ENCODE measurements around the gene ELFN1.
"Not testable (repeated sequence)": the region's sequence is repeated elsewhere in the genome, so short reads cannot be mapped to it uniquely, and the experiment has no call there.

ELFN1 gene

DNA sequence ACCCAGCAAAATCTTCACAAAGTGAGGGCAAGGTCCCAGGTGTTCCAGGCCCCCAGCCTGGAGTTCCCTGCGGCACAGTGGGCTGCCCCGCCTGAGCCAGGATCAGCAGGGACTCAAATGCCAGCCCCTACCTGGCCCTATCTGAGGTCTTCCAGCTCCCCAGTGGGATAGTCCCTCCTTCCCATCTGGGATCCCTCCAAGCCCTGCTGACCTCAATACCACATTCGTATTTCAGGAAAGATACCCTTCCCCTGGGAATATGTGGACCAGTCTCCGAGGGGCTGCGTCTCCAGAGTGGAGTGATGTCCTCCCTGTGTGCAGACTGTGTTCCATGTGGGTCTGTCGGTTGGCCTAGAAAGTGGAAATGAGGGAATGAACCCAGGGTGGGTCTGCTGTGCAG, 40.9 kb downstream of the ELFN1 start:
- Histone ChIP-seq H3K4me3 (ENCODE audit: low read length) (no peak overlapping the region), H3K27me3 (ENCODE audit: insufficient read depth, low read length) (no peaks in the 10 kb centered on the region), H3K9ac (ENCODE audit: low read depth, low read length) (no peak overlapping the region), H3K9me3 (ENCODE audit: insufficient read depth, low read depth, low read length) (peaks cover 10% of the 10 kb centered on the region), H3K4me1 (ENCODE audit: insufficient read depth, low read length) (peaks cover 3% of the 10 kb centered on the region; the same call in 1 of the 2 replicates), H3K27ac (ENCODE audit: low read length) (no peak overlapping the region), H3K36me3 (ENCODE audit: insufficient read depth, low read depth, low read length) (no peaks in the 10 kb centered on the region)

DNA sequence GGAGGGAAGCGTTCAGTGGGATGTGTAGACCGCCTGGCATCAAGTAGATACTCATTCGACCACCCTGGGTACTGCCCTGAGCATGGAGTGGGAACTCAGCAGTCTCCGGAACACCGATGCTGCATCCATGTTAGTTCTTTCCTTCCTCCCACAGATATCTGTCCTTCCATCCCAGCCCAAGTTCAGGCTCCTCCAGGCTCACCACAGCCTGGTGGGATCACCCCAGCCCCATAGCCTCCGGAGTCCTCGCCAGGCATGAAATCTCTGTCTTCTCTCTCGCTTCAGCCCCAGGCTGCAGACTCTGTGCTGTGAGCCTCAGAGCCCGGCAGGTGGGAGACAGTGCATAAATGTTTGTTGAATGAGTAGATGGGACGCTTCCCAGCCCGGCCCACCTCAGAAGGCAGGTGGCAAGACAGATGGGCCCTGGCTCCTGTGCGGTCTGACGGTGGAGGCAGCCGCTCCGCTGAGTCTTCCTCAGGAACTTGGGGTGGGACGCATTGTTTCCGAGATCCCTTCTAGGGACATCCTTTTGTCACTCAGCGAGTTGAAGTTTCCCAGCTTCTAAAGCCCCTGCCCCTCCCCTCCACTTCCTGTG, 42.9 kb downstream of the ELFN1 start:
- H3K27ac ChIP-seq (ENCODE audit: low read length) = no peak overlapping the region
- no peaks in the 10 kb centered on the region for H3K27me3 ChIP-seq (ENCODE audit: insufficient read depth, low read length)
- H3K4me3 ChIP-seq (ENCODE audit: low read length) = no peak overlapping the region
- peaks cover 5% of the 10 kb centered on the region; the same call in 1 of the 2 replicates for H3K4me1 ChIP-seq (ENCODE audit: insufficient read depth, low read length)
- H3K36me3 ChIP-seq (ENCODE audit: insufficient read depth, low read depth, low read length) = no peaks in the 10 kb centered on the region
- peaks cover 10% of the 10 kb centered on the region for H3K9me3 ChIP-seq (ENCODE audit: insufficient read depth, low read depth, low read length)
- no peak overlapping the region for H3K9ac ChIP-seq (ENCODE audit: low read depth, low read length)

DNA sequence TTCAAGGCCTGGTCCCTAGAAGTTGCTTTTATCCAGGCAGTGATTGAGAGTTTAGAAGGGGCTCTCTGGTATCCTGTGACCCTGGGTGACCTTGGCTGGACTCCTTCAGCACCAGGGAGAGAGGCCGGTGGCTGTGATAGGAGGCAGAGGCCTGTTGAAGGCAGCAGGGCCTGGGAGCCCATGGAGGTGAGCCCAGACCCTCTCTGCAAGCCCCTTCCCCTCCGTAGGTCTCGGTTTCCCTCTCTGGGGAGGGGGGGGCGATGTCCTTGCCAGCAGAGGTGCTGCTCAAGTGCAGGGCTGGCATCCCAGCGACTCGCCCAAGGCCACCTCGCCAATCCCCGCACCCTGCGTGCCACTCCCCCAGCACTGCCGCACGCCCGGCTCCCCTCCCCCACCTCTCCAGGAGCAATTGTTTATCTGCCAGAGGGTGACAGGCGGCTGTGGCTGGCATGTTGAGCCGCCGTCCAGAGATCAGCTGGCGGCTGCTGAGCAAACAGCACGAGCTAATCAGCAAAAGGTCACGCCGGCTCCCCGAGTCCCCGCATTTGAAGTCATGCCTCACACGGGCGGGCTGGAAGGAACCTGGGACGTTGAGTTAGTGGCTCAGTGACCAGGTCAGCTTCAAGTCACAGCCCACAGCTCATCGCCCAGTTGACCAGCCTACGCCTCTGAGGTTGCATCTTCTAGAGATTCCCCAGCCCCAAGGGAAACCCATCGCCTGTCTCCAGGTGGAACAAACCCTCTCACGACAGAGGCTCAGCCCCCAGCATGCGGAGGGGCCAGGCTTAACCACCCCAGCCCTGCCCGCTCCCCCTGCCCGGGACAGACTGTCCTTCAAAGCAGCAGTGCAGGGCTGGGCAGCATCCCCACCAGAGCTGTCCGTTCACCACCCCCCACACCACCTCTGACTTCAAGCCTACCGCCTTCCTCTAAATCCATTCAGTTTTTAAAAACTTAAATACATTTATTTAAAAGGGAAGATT, 43.7 kb downstream of the ELFN1 start:
- H3K4me1 ChIP-seq (ENCODE audit: insufficient read depth, low read length) = peaks cover 5% of the 10 kb centered on the region; the same call in 1 of the 2 replicates
- no peak overlapping the region for H3K9ac ChIP-seq (ENCODE audit: low read depth, low read length)
- H3K4me3 ChIP-seq (ENCODE audit: low read length) = no peak overlapping the region
- no peak overlapping the region for H3K27ac ChIP-seq (ENCODE audit: low read length)
- H3K27me3 ChIP-seq (ENCODE audit: insufficient read depth, low read length) = no peaks in the 10 kb centered on the region
- no peaks in the 10 kb centered on the region for H3K36me3 ChIP-seq (ENCODE audit: insufficient read depth, low read depth, low read length)
- H3K9me3 ChIP-seq (ENCODE audit: insufficient read depth, low read depth, low read length) = peaks cover 10% of the 10 kb centered on the region

DNA sequence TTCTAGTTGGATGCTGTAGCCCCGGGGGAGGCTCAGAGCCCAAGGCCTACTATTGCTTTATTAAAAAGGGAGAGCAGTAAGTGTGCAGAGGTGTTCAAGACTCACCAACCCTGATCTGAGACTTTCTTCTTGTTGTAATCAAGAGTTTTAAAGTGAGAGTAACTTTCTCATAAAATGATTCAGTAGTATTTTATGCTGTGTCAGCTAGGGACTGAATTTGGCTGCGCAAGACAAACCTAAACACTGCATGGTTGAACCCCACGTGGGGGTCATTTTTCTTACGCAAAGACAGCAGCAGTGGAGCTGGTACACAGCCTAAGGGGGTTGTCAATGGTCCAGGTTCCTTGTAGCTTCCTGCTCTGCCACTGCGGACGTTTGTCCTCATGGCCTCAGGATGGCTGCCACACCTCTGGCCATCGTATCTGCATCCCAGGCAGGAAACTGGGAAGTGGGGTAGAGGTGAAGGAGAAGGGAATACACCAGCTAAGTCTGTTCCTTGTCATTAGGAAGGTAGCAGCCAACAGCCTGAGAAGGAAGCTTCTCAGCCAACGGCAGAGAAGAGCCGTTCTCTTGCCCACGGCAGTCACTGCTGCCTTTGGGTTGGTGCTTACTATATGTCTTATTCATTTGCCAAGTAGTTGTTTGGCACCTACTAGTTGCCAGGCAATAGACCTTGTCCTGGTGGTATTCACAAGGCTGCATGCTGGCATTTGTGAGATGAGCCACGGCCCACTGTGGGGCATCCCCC, 44.7 kb downstream of the ELFN1 start:
- H3K27me3 ChIP-seq (ENCODE audit: insufficient read depth, low read length) = no peaks in the 10 kb centered on the region
- H3K9ac ChIP-seq (ENCODE audit: low read depth, low read length) = no peak overlapping the region
- no peak overlapping the region for H3K27ac ChIP-seq (ENCODE audit: low read length)
- H3K9me3 ChIP-seq (ENCODE audit: insufficient read depth, low read depth, low read length) = peaks cover 4% of the 10 kb centered on the region
- no peak overlapping the region for H3K4me3 ChIP-seq (ENCODE audit: low read length)
- H3K4me1 ChIP-seq (ENCODE audit: insufficient read depth, low read length) = peaks cover 5% of the 10 kb centered on the region; the same call in 1 of the 2 replicates
- H3K36me3 ChIP-seq (ENCODE audit: insufficient read depth, low read depth, low read length) = no peaks in the 10 kb centered on the region

DNA sequence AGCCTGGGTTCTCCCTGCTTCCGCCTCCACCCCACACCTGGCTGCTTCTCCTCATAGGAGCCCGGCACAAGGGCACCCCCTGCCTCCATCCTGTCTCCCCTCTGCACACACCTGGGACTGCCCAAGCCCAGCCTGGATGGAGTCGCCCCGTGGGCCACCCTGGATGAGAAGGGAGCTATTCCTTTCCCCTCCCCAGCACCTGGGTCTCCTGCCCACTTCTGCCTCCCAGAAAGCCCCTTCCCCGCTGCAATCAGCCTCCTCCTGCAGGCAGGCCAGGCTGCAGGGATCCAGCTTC, 45.2 kb downstream of the ELFN1 start:
- no peaks in the 10 kb centered on the region for H3K9me3 ChIP-seq (ENCODE audit: insufficient read depth, low read depth, low read length)
- no peaks in the 10 kb centered on the region for H3K27me3 ChIP-seq (ENCODE audit: insufficient read depth, low read length)
- H3K36me3 ChIP-seq (ENCODE audit: insufficient read depth, low read depth, low read length) = no peaks in the 10 kb centered on the region
- H3K4me3 ChIP-seq (ENCODE audit: low read length) = no peak overlapping the region
- H3K9ac ChIP-seq (ENCODE audit: low read depth, low read length) = no peak overlapping the region
- H3K4me1 ChIP-seq (ENCODE audit: insufficient read depth, low read length) = peaks cover 5% of the 10 kb centered on the region; the same call in 1 of the 2 replicates
- no peak overlapping the region for H3K27ac ChIP-seq (ENCODE audit: low read length)

DNA sequence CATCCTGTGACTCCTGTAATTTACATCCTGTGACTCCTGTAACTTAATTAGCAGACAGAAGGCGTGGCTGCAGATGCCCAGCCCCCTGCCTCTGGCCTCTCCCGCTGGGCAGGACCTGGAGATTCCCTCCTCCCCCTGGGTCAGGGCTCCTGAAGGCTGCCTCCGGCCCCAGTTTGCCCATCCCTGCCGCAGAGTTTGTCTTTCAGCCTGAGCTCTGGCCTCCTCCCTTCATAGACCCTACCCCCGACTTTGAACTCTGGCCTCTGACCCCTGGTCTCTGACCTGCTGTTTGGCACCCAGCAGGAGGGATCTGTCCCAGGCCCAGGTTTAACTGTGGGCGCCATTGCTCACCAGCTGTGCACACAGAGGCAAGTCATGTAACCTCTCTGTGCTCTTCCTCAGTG, 45.6 kb downstream of the ELFN1 start:
- no peaks in the 10 kb centered on the region for H3K9me3 ChIP-seq (ENCODE audit: insufficient read depth, low read depth, low read length)
- no peaks in the 10 kb centered on the region for H3K27me3 ChIP-seq (ENCODE audit: insufficient read depth, low read length)
- peaks cover 5% of the 10 kb centered on the region; the same call in 1 of the 2 replicates for H3K4me1 ChIP-seq (ENCODE audit: insufficient read depth, low read length)
- H3K27ac ChIP-seq (ENCODE audit: low read length) = no peak overlapping the region
- H3K9ac ChIP-seq (ENCODE audit: low read depth, low read length) = no peak overlapping the region
- H3K36me3 ChIP-seq (ENCODE audit: insufficient read depth, low read depth, low read length) = no peaks in the 10 kb centered on the region
- no peak overlapping the region for H3K4me3 ChIP-seq (ENCODE audit: low read length)

DNA sequence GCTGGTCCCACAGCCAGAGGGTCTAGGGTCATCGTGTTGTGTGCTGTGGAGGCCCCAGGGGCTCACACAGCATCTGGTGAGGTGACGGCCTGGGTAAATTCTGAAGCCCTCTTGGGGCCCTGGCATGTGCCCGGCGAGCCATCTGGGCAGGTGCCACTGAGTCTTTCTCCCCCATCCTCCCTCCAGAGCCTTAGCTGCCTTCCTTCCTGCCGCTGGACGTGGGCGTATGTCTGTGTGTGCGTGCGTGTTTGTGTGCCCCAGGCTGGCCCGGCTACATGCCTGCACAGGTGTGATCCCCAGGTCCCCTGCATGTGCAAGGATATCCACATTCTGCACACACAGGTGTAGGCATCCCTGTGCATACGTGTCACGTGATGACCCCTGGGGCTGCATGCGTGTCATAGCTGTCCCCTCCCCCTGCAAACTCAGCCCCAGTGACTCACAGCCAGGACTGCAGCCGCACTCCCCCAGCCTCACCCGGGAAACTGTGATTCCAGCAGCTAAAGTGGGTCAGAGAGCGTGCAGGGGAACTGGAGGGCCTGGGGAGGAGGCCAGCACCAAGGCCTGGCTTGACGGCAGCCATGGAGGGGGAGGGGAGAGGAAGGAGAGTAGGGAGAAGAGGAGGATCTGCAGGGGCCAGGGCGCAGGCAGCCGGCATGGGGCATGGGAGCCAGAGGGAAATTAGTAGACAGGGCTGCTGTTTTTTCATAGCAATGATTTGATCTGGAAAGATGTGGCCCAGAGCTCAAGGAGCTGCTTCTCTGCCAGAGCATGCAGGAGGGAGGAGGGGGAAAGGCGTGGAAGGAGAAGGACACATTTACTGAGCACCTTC, 46.4 kb downstream of the ELFN1 start:
- H3K27ac ChIP-seq (ENCODE audit: low read length) = no peak overlapping the region
- H3K9ac ChIP-seq (ENCODE audit: low read depth, low read length) = no peak overlapping the region
- no peaks in the 10 kb centered on the region for H3K9me3 ChIP-seq (ENCODE audit: insufficient read depth, low read depth, low read length)
- peaks cover 5% of the 10 kb centered on the region; the same call in 1 of the 2 replicates for H3K4me1 ChIP-seq (ENCODE audit: insufficient read depth, low read length)
- H3K4me3 ChIP-seq (ENCODE audit: low read length) = no peak overlapping the region
- H3K27me3 ChIP-seq (ENCODE audit: insufficient read depth, low read length) = no peaks in the 10 kb centered on the region
- no peaks in the 10 kb centered on the region for H3K36me3 ChIP-seq (ENCODE audit: insufficient read depth, low read depth, low read length)

DNA sequence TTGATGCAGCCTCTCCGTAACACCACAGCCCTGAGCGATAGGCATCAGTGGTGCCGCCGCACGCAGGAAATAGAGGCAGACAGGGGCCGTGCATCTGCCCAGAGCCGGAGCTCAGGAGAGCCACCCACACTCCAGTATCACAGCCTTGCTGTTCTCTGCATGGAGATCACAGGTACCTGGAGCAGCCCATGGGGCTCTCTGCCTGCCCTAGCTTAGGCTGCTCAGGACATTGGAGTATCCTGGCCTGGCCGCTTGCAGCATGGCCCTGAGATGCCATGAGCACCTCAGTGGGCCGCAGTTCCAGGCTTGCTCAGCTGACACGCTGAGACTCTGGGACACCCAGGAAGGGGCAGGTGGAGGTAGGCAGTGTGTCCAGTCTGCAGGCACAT, 47.0 kb downstream of the ELFN1 start:
- no peak overlapping the region for H3K4me3 ChIP-seq (ENCODE audit: low read length)
- H3K9ac ChIP-seq (ENCODE audit: low read depth, low read length) = no peak overlapping the region
- H3K27ac ChIP-seq (ENCODE audit: low read length) = no peak overlapping the region
- no peaks in the 10 kb centered on the region for H3K36me3 ChIP-seq (ENCODE audit: insufficient read depth, low read depth, low read length)
- H3K9me3 ChIP-seq (ENCODE audit: insufficient read depth, low read depth, low read length) = no peaks in the 10 kb centered on the region
- no peaks in the 10 kb centered on the region for H3K27me3 ChIP-seq (ENCODE audit: insufficient read depth, low read length)
- H3K4me1 ChIP-seq (ENCODE audit: insufficient read depth, low read length) = peaks cover 5% of the 10 kb centered on the region; the same call in 1 of the 2 replicates

DNA sequence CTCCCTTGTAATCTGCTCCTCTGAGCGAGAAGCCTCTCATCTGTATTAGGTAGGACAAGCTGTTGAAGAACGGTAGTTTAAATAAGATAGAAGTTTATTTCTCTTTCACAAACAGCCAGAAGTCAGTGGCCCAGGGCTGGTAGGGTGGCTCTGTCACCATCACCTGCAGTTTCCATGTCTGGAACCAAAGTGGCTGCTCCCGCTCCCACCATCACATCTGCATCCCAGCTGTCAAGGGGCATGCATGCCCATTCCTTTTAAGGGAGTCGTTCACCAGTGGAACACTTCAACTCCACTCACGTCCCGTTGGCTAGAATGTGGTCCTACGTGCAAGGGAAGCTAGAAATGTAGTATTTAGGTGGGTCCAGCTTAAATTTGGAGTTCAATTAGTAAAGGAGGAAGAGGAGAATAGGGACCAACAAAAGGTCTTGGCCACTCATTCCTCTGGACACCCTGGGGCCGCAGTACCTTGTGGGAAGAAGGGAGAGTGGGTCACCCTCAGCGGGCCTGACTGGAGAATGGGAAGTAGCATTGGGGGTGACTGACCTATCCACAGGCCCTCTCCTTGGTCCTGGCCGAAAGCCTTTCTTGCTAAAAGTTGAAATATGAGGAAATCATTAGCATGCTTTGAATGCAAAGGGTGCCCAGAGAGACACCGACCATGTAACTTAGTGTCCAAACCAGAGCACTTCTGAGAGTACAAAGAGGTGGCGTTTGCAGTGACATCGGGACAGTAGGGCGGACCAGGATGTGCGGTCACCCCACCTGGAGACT, 48.0 kb downstream of the ELFN1 start:
- Histone ChIP-seq H3K27me3 (ENCODE audit: insufficient read depth, low read length) (no peaks in the 10 kb centered on the region), H3K4me3 (ENCODE audit: low read length) (no peak overlapping the region), H3K9ac (ENCODE audit: low read depth, low read length) (no peak overlapping the region), H3K9me3 (ENCODE audit: insufficient read depth, low read depth, low read length) (no peaks in the 10 kb centered on the region), H3K27ac (ENCODE audit: low read length) (no peak overlapping the region), H3K36me3 (ENCODE audit: insufficient read depth, low read depth, low read length) (no peaks in the 10 kb centered on the region), H3K4me1 (ENCODE audit: insufficient read depth, low read length) (peaks cover 5% of the 10 kb centered on the region; the same call in 1 of the 2 replicates)

DNA sequence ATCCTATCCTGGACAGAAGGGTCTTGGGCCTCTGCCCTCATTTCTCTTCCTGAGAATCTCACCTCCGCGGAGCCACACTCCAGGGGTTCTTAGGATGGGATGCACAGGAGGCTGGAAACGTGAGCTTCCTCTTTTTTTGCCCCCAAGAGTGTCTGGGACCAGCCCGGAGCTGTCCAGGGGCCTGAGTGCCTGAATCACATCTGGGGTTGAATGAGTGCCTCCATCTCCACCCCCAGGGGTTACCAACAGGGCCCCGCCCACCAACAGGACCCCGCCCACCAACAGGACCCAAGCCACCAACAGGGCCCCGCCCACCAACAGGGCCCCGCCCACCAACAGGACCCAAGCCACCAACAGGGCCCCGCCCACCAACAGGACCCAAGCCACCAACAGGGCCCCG, 48.8 kb downstream of the ELFN1 start:
- not testable (repeated sequence) for H3K4me1 ChIP-seq (ENCODE audit: insufficient read depth, low read length); H3K36me3 ChIP-seq (ENCODE audit: insufficient read depth, low read depth, low read length); H3K9me3 ChIP-seq (ENCODE audit: insufficient read depth, low read depth, low read length); H3K27me3 ChIP-seq (ENCODE audit: insufficient read depth, low read length); H3K4me3 ChIP-seq (ENCODE audit: low read length); H3K27ac ChIP-seq (ENCODE audit: low read length); H3K9ac ChIP-seq (ENCODE audit: low read depth, low read length)

Measured in iPS-20b (cell line).